ENCODE data around the gene CUX1.

CUX1 gene

GRCh38 chr7:102248456-102249395 is 431.3 kb downstream of the CUX1 start:
- TF ChIP-seq JUND (IDR thresholded peaks at IDR 0.05; ENCODE audit: low read depth), result no peak
- no peak for DNase-seq (ENCODE audit: low read depth in 1 of 2, low spot score in 1 of 2)
- in situ Hi-C loops (cut with HindIII; ENCODE audit: low pct_unique_long_range_greater_than_20kb, low sequenced_read_pairs), result no loop called here

- no peak for TF ChIP-seq JUND (IDR thresholded peaks at IDR 0.05; ENCODE audit: low read depth)
- no peak for DNase-seq (ENCODE audit: low read depth in 1 of 2, low spot score in 1 of 2)
- in situ Hi-C loops (cut with HindIII; ENCODE audit: low pct_unique_long_range_greater_than_20kb, low sequenced_read_pairs), result no loop called here
These were observed 434.3 kb downstream of the CUX1 start for GRCh38 chr7:102251531-102252365.

- no peak for DNase-seq (ENCODE audit: low read depth in 1 of 2, low spot score in 1 of 2)
- no peak for TF ChIP-seq JUND (IDR thresholded peaks at IDR 0.05; ENCODE audit: low read depth)
- in situ Hi-C loops (cut with HindIII; ENCODE audit: low pct_unique_long_range_greater_than_20kb, low sequenced_read_pairs), result no loop called here
These were observed 435.0 kb downstream of the CUX1 start for GRCh38 chr7:102252366-102252982.

GRCh38 chr7:102253066-102253972 is 435.9 kb downstream of the CUX1 start:
- no peak for TF ChIP-seq JUND (IDR thresholded peaks at IDR 0.05; ENCODE audit: low read depth)
- in situ Hi-C loops (cut with HindIII; ENCODE audit: low pct_unique_long_range_greater_than_20kb, low sequenced_read_pairs), result no loop called here
- no peak for DNase-seq (ENCODE audit: low read depth in 1 of 2, low spot score in 1 of 2)

- in situ Hi-C loops (cut with HindIII; ENCODE audit: low pct_unique_long_range_greater_than_20kb, low sequenced_read_pairs), result no loop called here
- TF ChIP-seq JUND (IDR thresholded peaks at IDR 0.05; ENCODE audit: low read depth), result no peak
- no peak for DNase-seq (ENCODE audit: low read depth in 1 of 2, low spot score in 1 of 2)
These were observed 436.5 kb downstream of the CUX1 start for GRCh38 chr7:102253973-102254370.

GRCh38 chr7:102254521-102254920 is 437.1 kb downstream of the CUX1 start:
- TF ChIP-seq JUND (IDR thresholded peaks at IDR 0.05; ENCODE audit: low read depth), result no peak
- in situ Hi-C loops (cut with HindIII; ENCODE audit: low pct_unique_long_range_greater_than_20kb, low sequenced_read_pairs), result no loop called here
- DNase-seq (ENCODE audit: low read depth in 1 of 2, low spot score in 1 of 2), result no peak

- no peak for TF ChIP-seq JUND (IDR thresholded peaks at IDR 0.05; ENCODE audit: low read depth)
- in situ Hi-C loops (cut with HindIII; ENCODE audit: low pct_unique_long_range_greater_than_20kb, low sequenced_read_pairs), result no loop called here
These were observed 438.1 kb downstream of the CUX1 start for GRCh38 chr7:102255501-102255900.

GRCh38 chr7:102255916-102256315 is 438.5 kb downstream of the CUX1 start:
- in situ Hi-C loops (cut with HindIII; ENCODE audit: low pct_unique_long_range_greater_than_20kb, low sequenced_read_pairs), result no loop called here
- DNase-seq (ENCODE audit: low read depth in 1 of 2, low spot score in 1 of 2), result no peak
- TF ChIP-seq JUND (IDR thresholded peaks at IDR 0.05; ENCODE audit: low read depth), result no peak

More at GRCh38 chr7:102255501-102255900, 438.1 kb downstream of the CUX1 start:
- DNase-seq (ENCODE audit: low read depth in 1 of 2, low spot score in 1 of 2), result no peak

- in situ Hi-C loops (cut with HindIII; ENCODE audit: low pct_unique_long_range_greater_than_20kb, low sequenced_read_pairs), result no loop called here
- no peak for DNase-seq (ENCODE audit: low read depth in 1 of 2, low spot score in 1 of 2)
- TF ChIP-seq JUND (IDR thresholded peaks at IDR 0.05; ENCODE audit: low read depth), result no peak
These were observed 440.8 kb downstream of the CUX1 start for GRCh38 chr7:102258073-102258748.

- in situ Hi-C loops (cut with HindIII; ENCODE audit: low pct_unique_long_range_greater_than_20kb, low sequenced_read_pairs), result no loop called here
- TF ChIP-seq JUND (IDR thresholded peaks at IDR 0.05; ENCODE audit: low read depth), result no peak
- DNase-seq (ENCODE audit: low read depth in 1 of 2, low spot score in 1 of 2), result no peak
These were observed 441.3 kb downstream of the CUX1 start for GRCh38 chr7:102258749-102259107.

GRCh38 chr7:102260856-102261255 is 443.4 kb downstream of the CUX1 start:
- TF ChIP-seq JUND (IDR thresholded peaks at IDR 0.05; ENCODE audit: low read depth), result no peak
- in situ Hi-C loops (cut with HindIII; ENCODE audit: low pct_unique_long_range_greater_than_20kb, low sequenced_read_pairs), result no loop called here
- DNase-seq (ENCODE audit: low read depth in 1 of 2, low spot score in 1 of 2), result no peak
